Measurements from ENCODE around the gene SC5D. TPM values are rescaled to one million over a fixed set of nuclear protein-coding genes. Genes with fewer than 3 reads are reported as not detected.

The SC5D gene
- total and polyA plus RNA-seq, 2 donors = 14.5 to 29.4 TPM

- Histone ChIP-seq H3K4me3 (ENCODE audit: low read length in 2 of 2) (no peak overlapping the region), H3K4me1 (ENCODE audit: control insufficient read depth in 2 of 2, insufficient read depth in 2 of 2, low read length in 2 of 2) (peaks cover 0 to 3% of the 10 kb centered on the region in 2 donors), H3K36me3 (ENCODE audit: control insufficient read depth in 2 of 2, insufficient read depth in 2 of 2, low read length in 1 of 2) (no peaks in the 10 kb centered on the region), H3K27me3 (ENCODE audit: control insufficient read depth in 2 of 2, insufficient read depth in 1 of 2, low read length in 1 of 2) (no peaks in the 10 kb centered on the region), H3K9me3 (ENCODE audit: control insufficient read depth in 2 of 2, insufficient read depth in 1 of 2, low read length in 1 of 2) (no peaks in the 10 kb centered on the region), H3K27ac (ENCODE audit: low read depth in 1 of 2, low read length in 1 of 2) (no peak overlapping the region)
- WGBS = 34% methylated on average over 7 of the region's 7 CpGs
- DNase-seq (ENCODE audit: low read depth in 6 of 9, low spot score in 9 of 9) = peak in 8 of 9 donors; percentile 27 to 73 (median 40)
Observed at GRCh38 chr11:121318848-121319834, 26.6 kb downstream of the SC5D start.

GRCh38 chr11:121321614-121322243 lies 29.2 kb downstream of the SC5D start:
- no peaks in the 10 kb centered on the region for H3K9me3 ChIP-seq (ENCODE audit: control insufficient read depth in 2 of 2, insufficient read depth in 1 of 2, low read length in 1 of 2)
- peak in 6 of 9 donors; percentile 10 to 62 (median 28) for DNase-seq (ENCODE audit: low read depth in 6 of 9, low spot score in 9 of 9)
- whole genome bisulfite sequencing = 30% methylated on average over 7 of the region's 7 CpGs
- no peak overlapping the region for H3K27ac ChIP-seq (ENCODE audit: low read depth in 1 of 2, low read length in 1 of 2)
- H3K36me3 ChIP-seq (ENCODE audit: control insufficient read depth in 2 of 2, insufficient read depth in 2 of 2, low read length in 1 of 2) = no peaks in the 10 kb centered on the region
- peaks cover 0 to 3% of the 10 kb centered on the region in 2 donors for H3K4me1 ChIP-seq (ENCODE audit: control insufficient read depth in 2 of 2, insufficient read depth in 2 of 2, low read length in 2 of 2)
- H3K27me3 ChIP-seq (ENCODE audit: control insufficient read depth in 2 of 2, insufficient read depth in 1 of 2, low read length in 1 of 2) = no peaks in the 10 kb centered on the region
- no peak overlapping the region for H3K4me3 ChIP-seq (ENCODE audit: low read length in 2 of 2)

- Histone ChIP-seq H3K9me3 (ENCODE audit: control insufficient read depth in 2 of 2, insufficient read depth in 1 of 2, low read length in 1 of 2) (no peaks in the 10 kb centered on the region), H3K27ac (ENCODE audit: low read depth in 1 of 2, low read length in 1 of 2) (no peak overlapping the region), H3K4me1 (ENCODE audit: control insufficient read depth in 2 of 2, insufficient read depth in 2 of 2, low read length in 2 of 2) (peaks cover 0 to 12% of the 10 kb centered on the region in 2 donors), H3K4me3 (ENCODE audit: low read length in 2 of 2) (no peak overlapping the region), H3K36me3 (ENCODE audit: control insufficient read depth in 2 of 2, insufficient read depth in 2 of 2, low read length in 1 of 2) (no peaks in the 10 kb centered on the region), H3K27me3 (ENCODE audit: control insufficient read depth in 2 of 2, insufficient read depth in 1 of 2, low read length in 1 of 2) (no peaks in the 10 kb centered on the region)
- no peak for DNase-seq (ENCODE audit: low read depth in 6 of 9, low spot score in 9 of 9)
- 79% methylated on average over 6 of the region's 6 CpGs for WGBS
Observed at GRCh38 chr11:121323046-121323607, 30.6 kb downstream of the SC5D start.

DNA sequence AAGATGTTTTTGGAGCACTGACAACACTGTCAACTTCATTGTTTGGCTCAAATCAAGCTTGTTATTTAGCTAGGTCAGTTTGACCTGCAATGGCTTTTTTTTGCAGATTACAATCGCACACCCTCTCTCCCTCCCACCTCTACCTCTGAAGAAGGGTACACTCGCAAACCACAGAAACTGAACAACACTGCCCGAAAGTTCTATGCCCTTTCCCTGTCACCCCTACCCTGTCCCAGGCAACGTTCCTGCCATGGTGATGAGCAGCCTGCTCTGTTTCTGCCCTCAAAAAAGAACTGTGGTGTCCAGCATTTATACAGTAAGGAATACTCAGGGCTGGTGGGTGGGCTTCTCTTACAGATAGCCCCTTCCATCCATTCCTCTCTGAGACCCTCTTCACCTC lies 33.7 kb downstream of the SC5D start:
- 83% methylated on average over 4 of the region's 4 CpGs for WGBS
- no peak overlapping the region for H3K4me3 ChIP-seq (ENCODE audit: low read length in 2 of 2)

DNA sequence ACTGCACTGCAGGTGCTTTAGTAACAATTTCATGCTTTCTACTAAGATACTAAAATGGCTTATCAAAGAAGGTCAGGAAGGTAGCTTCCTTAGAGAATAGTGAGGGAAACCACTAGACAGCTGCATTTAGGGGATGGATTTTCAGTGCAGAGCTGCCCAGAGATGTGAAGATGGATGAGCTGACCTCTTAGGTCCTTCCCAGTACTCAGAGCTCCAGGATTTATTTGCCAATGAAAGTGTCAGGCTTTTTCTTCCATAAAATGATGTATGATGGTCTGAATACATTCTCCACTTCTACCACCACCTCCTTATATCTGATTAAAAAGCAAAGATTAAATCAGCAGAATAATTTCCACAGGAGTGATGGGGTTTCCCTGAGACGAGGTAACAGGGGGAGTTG lies 35.0 kb downstream of the SC5D start:
- no peak overlapping the region for H3K4me3 ChIP-seq (ENCODE audit: low read length in 2 of 2)

More for the DNA sequence above, 33.7 kb downstream of the SC5D start:
- H3K36me3 ChIP-seq (ENCODE audit: control insufficient read depth in 2 of 2, insufficient read depth in 2 of 2, low read length in 1 of 2) = no peaks in the 10 kb centered on the region
- DNase-seq (ENCODE audit: low read depth in 6 of 9, low spot score in 9 of 9) = no peak
- no peaks in the 10 kb centered on the region for H3K27me3 ChIP-seq (ENCODE audit: control insufficient read depth in 2 of 2, insufficient read depth in 1 of 2, low read length in 1 of 2)
- H3K4me1 ChIP-seq (ENCODE audit: control insufficient read depth in 2 of 2, insufficient read depth in 2 of 2, low read length in 2 of 2) = peaks cover 4 to 19% of the 10 kb centered on the region in 2 donors
- H3K27ac ChIP-seq (ENCODE audit: low read depth in 1 of 2, low read length in 1 of 2) = no peak overlapping the region
- H3K9me3 ChIP-seq (ENCODE audit: control insufficient read depth in 2 of 2, insufficient read depth in 1 of 2, low read length in 1 of 2) = no peaks in the 10 kb centered on the region

DNA sequence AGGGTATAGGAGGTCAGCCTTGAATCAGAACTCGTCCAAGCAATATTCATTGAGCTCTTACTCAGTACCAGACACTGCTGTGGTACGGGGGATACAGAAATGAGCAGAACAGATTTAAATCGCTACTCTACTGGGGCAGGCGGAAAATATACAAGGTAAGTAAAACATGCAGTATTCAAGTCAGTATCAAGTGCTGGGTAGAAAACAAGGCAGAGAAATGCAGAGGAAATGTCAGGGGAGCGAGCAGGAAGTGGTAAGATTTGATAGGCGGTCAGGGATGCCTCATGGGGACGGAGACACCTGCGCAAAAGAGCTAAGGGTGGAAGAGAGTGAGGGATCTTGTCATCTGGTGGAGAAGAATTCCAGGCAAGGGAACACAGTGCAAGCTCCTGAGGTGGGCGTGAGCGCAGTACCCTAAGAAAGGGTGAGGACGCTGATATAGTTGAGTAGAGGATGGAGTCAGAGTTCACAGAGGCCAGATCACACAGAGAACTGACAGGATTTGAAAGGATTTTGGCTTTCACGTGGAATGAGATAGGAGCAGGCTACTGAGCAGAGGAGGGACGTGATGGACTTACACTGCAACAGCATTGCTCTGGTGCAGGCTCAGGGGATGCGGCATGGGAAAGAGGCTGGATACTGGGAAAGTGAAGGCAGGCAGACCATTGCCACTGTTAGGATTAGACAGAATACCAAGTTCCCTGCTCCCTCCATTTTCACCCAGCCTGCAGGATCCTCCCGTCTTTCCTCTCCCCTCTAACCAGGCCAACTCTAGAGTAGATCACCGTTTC lies 35.8 kb downstream of the SC5D start:
- Histone ChIP-seq H3K4me1 (ENCODE audit: control insufficient read depth in 2 of 2, insufficient read depth in 2 of 2, low read length in 2 of 2) (peaks cover 4 to 19% of the 10 kb centered on the region in 2 donors), H3K27ac (ENCODE audit: low read depth in 1 of 2, low read length in 1 of 2) (peak overlapping the region in 1 of 2 donors; percentile 40), H3K9me3 (ENCODE audit: control insufficient read depth in 2 of 2, insufficient read depth in 1 of 2, low read length in 1 of 2) (no peaks in the 10 kb centered on the region), H3K36me3 (ENCODE audit: control insufficient read depth in 2 of 2, insufficient read depth in 2 of 2, low read length in 1 of 2) (no peaks in the 10 kb centered on the region), H3K4me3 (ENCODE audit: low read length in 2 of 2) (no peak overlapping the region), H3K27me3 (ENCODE audit: control insufficient read depth in 2 of 2, insufficient read depth in 1 of 2, low read length in 1 of 2) (no peaks in the 10 kb centered on the region)
- DNase-seq (ENCODE audit: low read depth in 6 of 9, low spot score in 9 of 9) = peak in 8 of 9 donors; percentile 25 to 80 (median 50)
- WGBS = 54% methylated on average over 16 of the region's 16 CpGs

More for the DNA sequence above, 35.0 kb downstream of the SC5D start:
- H3K4me1 ChIP-seq (ENCODE audit: control insufficient read depth in 2 of 2, insufficient read depth in 2 of 2, low read length in 2 of 2) = peaks cover 4 to 19% of the 10 kb centered on the region in 2 donors
- H3K36me3 ChIP-seq (ENCODE audit: control insufficient read depth in 2 of 2, insufficient read depth in 2 of 2, low read length in 1 of 2) = no peaks in the 10 kb centered on the region
- H3K27me3 ChIP-seq (ENCODE audit: control insufficient read depth in 2 of 2, insufficient read depth in 1 of 2, low read length in 1 of 2) = no peaks in the 10 kb centered on the region
- no peak for DNase-seq (ENCODE audit: low read depth in 6 of 9, low spot score in 9 of 9)
- 73% methylated on average over 1 of the region's 1 CpG for WGBS
- no peaks in the 10 kb centered on the region for H3K9me3 ChIP-seq (ENCODE audit: control insufficient read depth in 2 of 2, insufficient read depth in 1 of 2, low read length in 1 of 2)
- peak overlapping the region in 1 of 2 donors; percentile 40 for H3K27ac ChIP-seq (ENCODE audit: low read depth in 1 of 2, low read length in 1 of 2)

GRCh38 chr11:121328967-121329679 lies 36.6 kb downstream of the SC5D start:
- Histone ChIP-seq H3K4me1 (ENCODE audit: control insufficient read depth in 2 of 2, insufficient read depth in 2 of 2, low read length in 2 of 2) (peaks cover 4 to 19% of the 10 kb centered on the region in 2 donors), H3K36me3 (ENCODE audit: control insufficient read depth in 2 of 2, insufficient read depth in 2 of 2, low read length in 1 of 2) (no peaks in the 10 kb centered on the region), H3K27ac (ENCODE audit: low read depth in 1 of 2, low read length in 1 of 2) (no peak overlapping the region), H3K4me3 (ENCODE audit: low read length in 2 of 2) (no peak overlapping the region), H3K9me3 (ENCODE audit: control insufficient read depth in 2 of 2, insufficient read depth in 1 of 2, low read length in 1 of 2) (no peaks in the 10 kb centered on the region), H3K27me3 (ENCODE audit: control insufficient read depth in 2 of 2, insufficient read depth in 1 of 2, low read length in 1 of 2) (no peaks in the 10 kb centered on the region)
- peak in 2 of 9 donors; percentile 9 to 37 for DNase-seq (ENCODE audit: low read depth in 6 of 9, low spot score in 9 of 9)
- 61% methylated on average over 4 of the region's 4 CpGs for WGBS

- no peak overlapping the region for H3K27ac ChIP-seq (ENCODE audit: low read depth in 1 of 2, low read length in 1 of 2)
- no peak for DNase-seq (ENCODE audit: low read depth in 6 of 9, low spot score in 9 of 9)
- H3K27me3 ChIP-seq (ENCODE audit: control insufficient read depth in 2 of 2, insufficient read depth in 1 of 2, low read length in 1 of 2) = no peaks in the 10 kb centered on the region
- WGBS = 99% methylated on average over 3 of the region's 3 CpGs
- H3K36me3 ChIP-seq (ENCODE audit: control insufficient read depth in 2 of 2, insufficient read depth in 2 of 2, low read length in 1 of 2) = no peaks in the 10 kb centered on the region
- peaks cover 4 to 19% of the 10 kb centered on the region in 2 donors for H3K4me1 ChIP-seq (ENCODE audit: control insufficient read depth in 2 of 2, insufficient read depth in 2 of 2, low read length in 2 of 2)
- H3K9me3 ChIP-seq (ENCODE audit: control insufficient read depth in 2 of 2, insufficient read depth in 1 of 2, low read length in 1 of 2) = no peaks in the 10 kb centered on the region
- no peak overlapping the region for H3K4me3 ChIP-seq (ENCODE audit: low read length in 2 of 2)
Observed at GRCh38 chr11:121329781-121330395, 37.3 kb downstream of the SC5D start.
